Peyer's patch (tissue), 4 donors: ENCODE results near the gene MASTL.

Source experiments
- POLR2A ChIP-seq, 2 donors: fragments of 450-650 bp; IDR thresholded peaks; one replicate each; pipeline ENCODE4 v1.5.1; 2017; ENCODE audit warnings: antibody characterized with exemption in 2 of 2, mild to moderate bottlenecking in 2 of 2, moderate library complexity in 2 of 2
- TF ChIP-seq, protein P1 (sequence below), 6 experiments: fragments of 450-650 bp in 4 of 6; fragments of 200-600 bp in 2 of 6; sonication (generic) in 1 of 6; IDR thresholded peaks; one replicate each; pipeline ENCODE4 v1.5.1; 2017 to 2019; ENCODE audit warnings: antibody characterized with exemption in 6 of 6, mild to moderate bottlenecking in 3 of 6, moderate library complexity in 1 of 6

DNA sequence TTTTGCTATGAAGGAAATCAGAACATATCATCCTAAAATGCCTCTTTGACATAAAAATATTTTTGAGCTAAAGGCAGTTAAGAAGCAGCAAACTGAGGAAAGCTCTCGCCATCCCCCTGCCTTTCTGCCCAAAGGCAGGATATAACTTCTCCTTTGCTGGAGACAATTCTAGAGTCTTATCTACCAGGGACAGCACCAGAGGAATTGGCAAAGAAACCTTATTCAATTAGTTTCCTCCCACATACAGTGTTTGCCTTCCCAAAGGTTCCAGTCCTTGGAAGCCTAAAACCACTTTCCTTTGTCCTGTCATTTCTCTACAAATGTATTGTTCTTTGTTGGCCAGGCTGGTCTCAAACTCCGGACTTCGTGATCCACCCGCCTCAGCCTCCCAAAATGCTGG is 33.7 kb downstream of the MASTL start:
- TF ChIP-seq, protein P1, sequence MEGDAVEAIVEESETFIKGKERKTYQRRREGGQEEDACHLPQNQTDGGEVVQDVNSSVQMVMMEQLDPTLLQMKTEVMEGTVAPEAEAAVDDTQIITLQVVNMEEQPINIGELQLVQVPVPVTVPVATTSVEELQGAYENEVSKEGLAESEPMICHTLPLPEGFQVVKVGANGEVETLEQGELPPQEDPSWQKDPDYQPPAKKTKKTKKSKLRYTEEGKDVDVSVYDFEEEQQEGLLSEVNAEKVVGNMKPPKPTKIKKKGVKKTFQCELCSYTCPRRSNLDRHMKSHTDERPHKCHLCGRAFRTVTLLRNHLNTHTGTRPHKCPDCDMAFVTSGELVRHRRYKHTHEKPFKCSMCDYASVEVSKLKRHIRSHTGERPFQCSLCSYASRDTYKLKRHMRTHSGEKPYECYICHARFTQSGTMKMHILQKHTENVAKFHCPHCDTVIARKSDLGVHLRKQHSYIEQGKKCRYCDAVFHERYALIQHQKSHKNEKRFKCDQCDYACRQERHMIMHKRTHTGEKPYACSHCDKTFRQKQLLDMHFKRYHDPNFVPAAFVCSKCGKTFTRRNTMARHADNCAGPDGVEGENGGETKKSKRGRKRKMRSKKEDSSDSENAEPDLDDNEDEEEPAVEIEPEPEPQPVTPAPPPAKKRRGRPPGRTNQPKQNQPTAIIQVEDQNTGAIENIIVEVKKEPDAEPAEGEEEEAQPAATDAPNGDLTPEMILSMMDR (IDR thresholded peaks at IDR 0.05) = no peak
- TF ChIP-seq POLR2A (IDR thresholded peaks at IDR 0.05) = no peak
